Lower lobe of right lung (tissue), 2 donors: ENCODE measurements around the gene GLYATL1. TPM values are rescaled to one million over a fixed set of nuclear protein-coding genes. Genes with fewer than 3 reads are reported as not detected.
A peak's percentile ranks its signal among the peaks of the same experiment; 100 is the strongest.

Experiments used
- ATAC-seq, 2 donors: fragments of 200-7000 bp; cut with Tn5 transposase; one replicate each; pipeline ENCODE4 v1.9.1; 2020 to 2022; ENCODE audit warnings: mild to moderate bottlenecking in 2 of 2, moderate library complexity in 2 of 2
- DNase-seq: peaks from one replicate; pipeline ENCODE4 v3.0.0-alpha.2; 2020
- H3K27ac ChIP-seq: fragments of 200-600 bp; one replicate; pipeline ENCODE4 v1.8.0; 2022
- H3K27me3 ChIP-seq: fragments of 200-600 bp; one replicate; pipeline ENCODE4 v1.8.0; 2022; ENCODE audit warnings: low read depth
- H3K36me3 ChIP-seq: fragments of 200-600 bp; one replicate; pipeline ENCODE4 v1.8.0; 2022; ENCODE audit warnings: mild to moderate bottlenecking
- H3K4me1 ChIP-seq: fragments of 200-600 bp; one replicate; pipeline ENCODE4 v1.8.0; 2022
- H3K4me3 ChIP-seq: fragments of 200-600 bp; one replicate; pipeline ENCODE4 v1.8.0; 2022; ENCODE audit warnings: mild to moderate bottlenecking
- H3K9me3 ChIP-seq: fragments of 200-600 bp; one replicate; pipeline ENCODE4 v1.8.0; 2022
- intact Hi-C: fragments of 100-400 bp; cut with DNase I; formaldehyde crosslinking; loops from one replicate; pipeline ENCODE4 v1.11.0; 2022
- total RNA-seq: library from RNA; stranded (reverse); fragmentation: NEBNext Ultra II Directional; extraction: Animal tissue kit (Norgen Biotek cat#: 25700); gene quantifications from one replicate; pipeline ENCODE4 v1.2.1, GENCODE V29; 2021
- TF ChIP-seq, protein P1 (sequence below): fragments of 200-600 bp; IDR thresholded peaks from one replicate; pipeline ENCODE4 v1.8.0; 2022; ENCODE audit warnings: antibody characterized with exemption, mild to moderate bottlenecking
- donor health status: DM: no; HTN: yes; CAD: no; lungs with severe emphysema.

The GLYATL1 gene
- total RNA-seq, 1 donor from 2014 or later: not detected

- DNase-seq: no peak
- Histone ChIP-seq H3K9me3 (no peaks in the 10 kb centered on the region), H3K27ac (no peak overlapping the region), H3K4me1 (no peaks in the 10 kb centered on the region), H3K4me3 (no peak overlapping the region), H3K36me3 (no peaks in the 10 kb centered on the region), H3K27me3 (no peaks in the 10 kb centered on the region)
- ATAC-seq: no peak
- TF ChIP-seq, protein P1, sequence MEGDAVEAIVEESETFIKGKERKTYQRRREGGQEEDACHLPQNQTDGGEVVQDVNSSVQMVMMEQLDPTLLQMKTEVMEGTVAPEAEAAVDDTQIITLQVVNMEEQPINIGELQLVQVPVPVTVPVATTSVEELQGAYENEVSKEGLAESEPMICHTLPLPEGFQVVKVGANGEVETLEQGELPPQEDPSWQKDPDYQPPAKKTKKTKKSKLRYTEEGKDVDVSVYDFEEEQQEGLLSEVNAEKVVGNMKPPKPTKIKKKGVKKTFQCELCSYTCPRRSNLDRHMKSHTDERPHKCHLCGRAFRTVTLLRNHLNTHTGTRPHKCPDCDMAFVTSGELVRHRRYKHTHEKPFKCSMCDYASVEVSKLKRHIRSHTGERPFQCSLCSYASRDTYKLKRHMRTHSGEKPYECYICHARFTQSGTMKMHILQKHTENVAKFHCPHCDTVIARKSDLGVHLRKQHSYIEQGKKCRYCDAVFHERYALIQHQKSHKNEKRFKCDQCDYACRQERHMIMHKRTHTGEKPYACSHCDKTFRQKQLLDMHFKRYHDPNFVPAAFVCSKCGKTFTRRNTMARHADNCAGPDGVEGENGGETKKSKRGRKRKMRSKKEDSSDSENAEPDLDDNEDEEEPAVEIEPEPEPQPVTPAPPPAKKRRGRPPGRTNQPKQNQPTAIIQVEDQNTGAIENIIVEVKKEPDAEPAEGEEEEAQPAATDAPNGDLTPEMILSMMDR: no peak
- intact Hi-C loops: no loop called here
Observed at GRCh38 chr11:58949184-58949583, 9.9 kb downstream of the GLYATL1 start.

- no peak overlapping the region for H3K27ac ChIP-seq
- no peak overlapping the region for H3K4me3 ChIP-seq
- H3K27me3 ChIP-seq: no peaks in the 10 kb centered on the region
- DNase-seq (no peak), ATAC-seq (no peak)
- no peaks in the 10 kb centered on the region for H3K9me3 ChIP-seq
- no peaks in the 10 kb centered on the region for H3K36me3 ChIP-seq
- H3K4me1 ChIP-seq: no peaks in the 10 kb centered on the region
- TF ChIP-seq, protein P1: no peak
- intact Hi-C loops: no loop called here
Observed at GRCh38 chr11:58957922-58958321, 18.6 kb downstream of the GLYATL1 start.

GRCh38 chr11:58958500-58958899 is 19.2 kb downstream of the GLYATL1 start:
- DNase-seq (no peak), ATAC-seq (peak; percentile 37 to 41)
- TF ChIP-seq, protein P1: peak; percentile 44
- no peak overlapping the region for H3K4me3 ChIP-seq
- H3K36me3 ChIP-seq: no peaks in the 10 kb centered on the region
- intact Hi-C loops: no loop called here
- H3K27ac ChIP-seq: no peak overlapping the region
- peaks cover 5% of the 10 kb centered on the region for H3K27me3 ChIP-seq
- H3K9me3 ChIP-seq: no peaks in the 10 kb centered on the region
- H3K4me1 ChIP-seq: no peaks in the 10 kb centered on the region

GRCh38 chr11:58963551-58964104 is 24.3 kb downstream of the GLYATL1 start:
- ATAC-seq: peak in 1 of 2 donors; percentile 71
- H3K4me3 ChIP-seq: no peak overlapping the region
- intact Hi-C loops: no loop called here

DNA sequence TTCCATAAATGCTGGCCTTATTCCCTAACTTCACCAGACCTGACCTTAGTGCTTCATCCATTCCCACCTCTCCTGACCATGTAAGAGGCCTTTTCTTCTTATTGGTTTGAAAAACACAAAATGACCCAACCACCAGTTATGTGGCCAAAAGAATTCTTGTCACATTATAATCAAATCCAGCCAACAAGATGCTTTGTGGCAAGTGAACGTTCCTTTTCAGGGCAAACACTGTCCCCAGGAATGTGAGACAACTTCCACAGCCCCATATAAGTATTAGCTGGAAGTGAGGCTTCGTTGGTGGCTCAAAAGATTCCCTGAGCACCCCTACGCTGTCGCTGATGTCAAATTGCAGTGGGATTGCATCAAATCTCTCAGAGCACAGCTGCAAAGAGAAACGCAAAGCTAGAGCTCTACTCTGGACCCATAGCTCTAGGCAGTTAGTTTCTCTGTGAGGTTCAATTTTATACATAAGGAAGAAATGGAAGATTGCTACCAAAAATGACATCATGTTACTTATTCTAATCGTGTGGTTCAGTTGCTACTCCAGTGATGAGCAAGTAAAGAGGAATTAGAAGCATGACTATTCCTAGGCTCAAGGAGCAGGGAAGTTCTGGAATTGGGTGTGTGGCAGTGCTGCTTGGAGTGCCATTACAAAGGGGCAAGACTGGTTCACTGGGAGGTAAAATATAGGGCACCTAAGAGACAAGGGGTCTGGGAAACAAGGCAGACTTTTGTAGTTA is 26.1 kb downstream of the GLYATL1 start:
- Histone ChIP-seq H3K27me3 (peaks cover 10% of the 10 kb centered on the region), H3K27ac (no peak overlapping the region), H3K9me3 (no peaks in the 10 kb centered on the region), H3K4me1 (no peaks in the 10 kb centered on the region), H3K36me3 (no peaks in the 10 kb centered on the region), H3K4me3 (no peak overlapping the region)
- DNase-seq (no peak), ATAC-seq (no peak)
- TF ChIP-seq, protein P1: no peak
- intact Hi-C loops: no loop called here

More at GRCh38 chr11:58963551-58964104, 24.3 kb downstream of the GLYATL1 start:
- Histone ChIP-seq H3K9me3 (no peaks in the 10 kb centered on the region), H3K4me1 (no peaks in the 10 kb centered on the region), H3K27me3 (peaks cover 10% of the 10 kb centered on the region), H3K36me3 (no peaks in the 10 kb centered on the region), H3K27ac (no peak overlapping the region)
- peak; percentile 45 for DNase-seq
- TF ChIP-seq, protein P1: no peak
